H1 (cell line): ENCODE data around the gene SMOC2. TPM values are rescaled to one million over a fixed set of nuclear protein-coding genes. Genes with fewer than 3 reads are reported as not detected.

Source experiments
- CTCF ChIA-PET: fragments of 300-600 bp; sonication (Branson Sonifier 250); formaldehyde crosslinking; loops from one replicate; lab custom pipeline; 2021; ENCODE audit not compliant: partially characterized antibody; lab: Charles Lee
- POLR2A ChIA-PET: fragments of 300-600 bp; sonication (Branson Sonifier 250); formaldehyde crosslinking; loops from one replicate; lab custom pipeline; 2021; ENCODE audit warnings: inconsistent platforms; ENCODE audit not compliant: partially characterized antibody; lab: Charles Lee
- DNase-seq, 2 experiments: peaks; one replicate each; pipeline versions ENCODE4 v3.0.0 to v3.0.0-alpha.2; 2010 to 2022; ENCODE audit warnings: low spot score in 2 of 2, low read depth in 1 of 2, mixed read lengths in 1 of 2
- FAIRE-seq: peaks from 2 replicates; lab custom pipeline; 2011; peaks lifted over from hg19 to GRCh38; lab: Jason Lieb, UNC
- H2AFZ ChIP-seq: 2 replicates; pipeline ENCODE4 v1.8.1; 2012; ENCODE audit warnings: low read length, inconsistent platforms
- H2AK5ac ChIP-seq: 2 replicates; pipeline ENCODE4 v1.6.1; 2013; ENCODE audit warnings: low read depth, low read length
- H2BK120ac ChIP-seq: replicated peaks from 2 replicates; pipeline ENCODE3; 2013; ENCODE audit warnings: low read depth, low read length, inconsistent platforms
- H2BK12ac ChIP-seq: 2 replicates; pipeline ENCODE4 v1.6.1; 2013; ENCODE audit warnings: low read depth, low read length
- H2BK15ac ChIP-seq: 2 replicates; pipeline ENCODE4 v1.6.1; 2013; ENCODE audit warnings: low read length
- H2BK20ac ChIP-seq: 2 replicates; pipeline ENCODE4 v1.6.1; 2013; ENCODE audit warnings: low read length
- H2BK5ac ChIP-seq: 2 replicates; pipeline ENCODE4 v1.6.1; 2013; ENCODE audit warnings: low read depth, low read length
- H3K14ac ChIP-seq: 2 replicates; pipeline ENCODE4 v1.6.1; 2013; ENCODE audit warnings: inconsistent platforms; ENCODE audit not compliant: insufficient read length
- H3K18ac ChIP-seq: 2 replicates; pipeline ENCODE4 v1.6.1; 2013; ENCODE audit warnings: low read length; ENCODE audit errors: extremely low read depth
- H3K23ac ChIP-seq: 2 replicates; pipeline ENCODE4 v1.6.1; 2013; ENCODE audit warnings: inconsistent platforms; ENCODE audit not compliant: insufficient read length
- H3K23me2 ChIP-seq: 2 replicates; pipeline ENCODE4 v1.6.1; 2013; ENCODE audit warnings: low read depth, low read length
- H3K27ac ChIP-seq: 2 replicates; pipeline ENCODE4 v1.6.1; 2011; ENCODE audit warnings: low read depth, low read length, inconsistent platforms
- H3K27me3 ChIP-seq, 4 experiments: replicated peaks in 1 of 4; 1 replicate in 1 of 4; 2 replicates in 3 of 4; pipeline versions ENCODE4 v1.6.1 to v1.8.1; 2011 to 2013; ENCODE audit warnings: low read length in 3 of 4, mild to moderate bottlenecking in 3 of 4, inconsistent platforms in 2 of 4, mixed read lengths in 2 of 4, moderate library complexity in 1 of 4; ENCODE audit not compliant: control insufficient read depth in 3 of 4, insufficient read depth in 3 of 4; ENCODE audit errors: extremely low read depth in 1 of 4
- H3K36me3 ChIP-seq, 4 experiments: 2 replicates each; pipeline versions ENCODE4 v1.6.1 to v1.8.1; 2011 to 2013; ENCODE audit warnings: mild to moderate bottlenecking in 4 of 4, low read length in 3 of 4, moderate library complexity in 2 of 4, control low read depth in 1 of 4, inconsistent platforms in 1 of 4; ENCODE audit not compliant: insufficient read depth in 4 of 4, control insufficient read depth in 2 of 4
- H3K4ac ChIP-seq: replicated peaks from 2 replicates; pipeline ENCODE3; 2013; ENCODE audit warnings: low read length, low read depth, mixed read lengths, inconsistent platforms; ENCODE audit not compliant: insufficient read length
- H3K4me1 ChIP-seq, 4 experiments: replicated peaks in 1 of 4; 1 replicate in 1 of 4; 2 replicates in 3 of 4; pipeline versions ENCODE4 v1.6.1 to v1.8.1; 2011 to 2013; ENCODE audit warnings: low read length in 3 of 4, inconsistent platforms in 2 of 4, mixed read lengths in 1 of 4; ENCODE audit not compliant: insufficient read depth in 4 of 4, control insufficient read depth in 3 of 4
- H3K4me2 ChIP-seq, 2 experiments: 2 replicates each; pipeline versions ENCODE4 v1.6.1 to v1.8.1; 2011 to 2013; ENCODE audit warnings: low read depth in 2 of 2, low read length in 2 of 2, control low read depth in 1 of 2, inconsistent platforms in 1 of 2, mild to moderate bottlenecking in 1 of 2; ENCODE audit not compliant: insufficient read depth in 1 of 2
- H3K4me3 ChIP-seq, 4 experiments: fragments of 200-600, 300-600 bp in 1 of 4; sonication (generic), shearing (Covaris generic), sonication (Bioruptor Twin) in 1 of 4; 2 replicates each; pipeline versions ENCODE4 v1.5.1 to v1.8.1; 2011 to 2016; ENCODE audit warnings: low read length in 4 of 4, low read depth in 3 of 4, control low read depth in 2 of 4, inconsistent platforms in 2 of 4, mild to moderate bottlenecking in 2 of 4, mixed read lengths in 1 of 4, moderate library complexity in 1 of 4; ENCODE audit not compliant: insufficient read depth in 2 of 4; ENCODE audit errors: extremely low read depth in 1 of 4
- H3K56ac ChIP-seq: replicated peaks from 2 replicates; pipeline ENCODE3; 2013; ENCODE audit warnings: low read depth, mild to moderate bottlenecking, mixed read lengths, low read length, inconsistent platforms; ENCODE audit not compliant: insufficient read length
- H3K79me1 ChIP-seq: 2 replicates; pipeline ENCODE4 v1.6.1; 2013; ENCODE audit warnings: low read depth, low read length, control low read depth
- H3K79me2 ChIP-seq, 2 experiments: 2 replicates each; pipeline versions ENCODE4 v1.6.1 to v1.8.1; 2012 to 2013; ENCODE audit warnings: low read length in 2 of 2, mild to moderate bottlenecking in 2 of 2, inconsistent platforms in 1 of 2; ENCODE audit not compliant: insufficient read depth in 2 of 2, control insufficient read depth in 1 of 2
- H3K9ac ChIP-seq, 4 experiments: replicated peaks in 1 of 4; 1 replicate in 1 of 4; 2 replicates in 3 of 4; pipeline versions ENCODE4 v1.6.1 to v1.8.1; 2011 to 2013; ENCODE audit warnings: low read depth in 3 of 4, low read length in 3 of 4, control low read depth in 2 of 4, mild to moderate bottlenecking in 2 of 4, moderate library complexity in 2 of 4, inconsistent platforms in 1 of 4; ENCODE audit errors: extremely low read depth in 1 of 4
- H3K9me3 ChIP-seq, 2 experiments: 2 replicates each; pipeline versions ENCODE4 v1.6.1 to v1.8.1; 2012 to 2013; ENCODE audit warnings: mild to moderate bottlenecking in 2 of 2, moderate library complexity in 2 of 2, control low read depth in 1 of 2, inconsistent platforms in 1 of 2, low read depth in 1 of 2, low read length in 1 of 2, mixed read lengths in 1 of 2; ENCODE audit not compliant: insufficient read depth in 2 of 2
- H4K20me1 ChIP-seq, 2 experiments: replicated peaks in 1 of 2; 2 replicates each; pipeline versions ENCODE3 to v1.8.1; 2011 to 2013; ENCODE audit warnings: inconsistent platforms in 2 of 2, low read length in 2 of 2, mild to moderate bottlenecking in 1 of 2; ENCODE audit not compliant: insufficient read depth in 2 of 2, control insufficient read depth in 1 of 2
- H4K5ac ChIP-seq: 2 replicates; pipeline ENCODE4 v1.6.1; 2013; ENCODE audit warnings: low read length, low read depth, mixed read lengths, inconsistent platforms; ENCODE audit not compliant: insufficient read length
- H4K8ac ChIP-seq: 2 replicates; pipeline ENCODE4 v1.8.0; 2013; ENCODE audit warnings: mild to moderate bottlenecking, moderate library complexity, low read length, inconsistent platforms; ENCODE audit not compliant: insufficient read depth; ENCODE audit errors: extremely low read depth
- H4K91ac ChIP-seq: replicated peaks from 2 replicates; pipeline ENCODE3; 2013; ENCODE audit warnings: low read length, mixed read lengths, inconsistent platforms; ENCODE audit not compliant: insufficient read length
- BACH1 ChIP-seq: IDR thresholded peaks from 2 replicates; pipeline ENCODE4 v1.6.1; 2012; ENCODE audit warnings: low read length, improper control_type of control experiment
- BRCA1 ChIP-seq: IDR thresholded peaks from 2 replicates; pipeline ENCODE4 v1.6.1; 2012; ENCODE audit warnings: low read depth, low read length, improper control_type of control experiment
- CBX5 ChIP-seq: fragments of 300-800, 300-1000 bp; sonication (generic); IDR thresholded peaks from 2 replicates; pipeline ENCODE4 v1.7.1; 2016; ENCODE audit warnings: antibody characterized with exemption, low read length, low read depth
- CREB1 ChIP-seq: IDR thresholded peaks from 2 replicates; pipeline ENCODE4 v1.6.1; 2012; ENCODE audit warnings: inconsistent platforms
- EP300 ChIP-seq, 2 experiments: IDR thresholded peaks; 1 replicate in 1 of 2; 2 replicates in 1 of 2; pipeline ENCODE4 v1.6.1; 2011 to 2012; ENCODE audit warnings: low read depth in 2 of 2, low read length in 2 of 2, mild to moderate bottlenecking in 2 of 2, borderline replicate concordance in 1 of 2, inconsistent platforms in 1 of 2, moderate library complexity in 1 of 2
- JUND ChIP-seq: IDR thresholded peaks from 2 replicates; pipeline ENCODE4 v1.6.1; 2011; ENCODE audit warnings: mild to moderate bottlenecking, improper control_type of control experiment, low read length
- KDM1A ChIP-seq: fragments of 200-600, 300-600 bp; sonication (generic); IDR thresholded peaks from 2 replicates; pipeline ENCODE4 v1.7.1; 2016; ENCODE audit warnings: mild to moderate bottlenecking, low read length, borderline replicate concordance
- PHF8 ChIP-seq: fragments of 200-600 bp; sonication (generic); conservative IDR thresholded peaks from 2 replicates; pipeline ENCODE4 v1.7.1; 2012; ENCODE audit warnings: low read depth, mild to moderate bottlenecking, inconsistent platforms, low read length, moderate library complexity
- SP2 ChIP-seq: IDR thresholded peaks from 2 replicates; pipeline ENCODE4 v1.6.1; 2012; ENCODE audit warnings: mild to moderate bottlenecking, low read length, inconsistent platforms
- TBP ChIP-seq: IDR thresholded peaks from 2 replicates; pipeline ENCODE4 v1.6.1; 2011; ENCODE audit warnings: low read depth, low read length, improper control_type of control experiment
- TEAD4 ChIP-seq: IDR thresholded peaks from 2 replicates; pipeline ENCODE4 v1.6.1; 2012; ENCODE audit warnings: low read depth, low read length, inconsistent platforms, mixed read lengths
- WGBS, 2 experiments: shearing (Covaris generic) in 1 of 2; methylation state at CpG; one replicate each; pipeline versions ENCODE4 v1.1.6 to v1.1.7; 2013 to 2015; ENCODE audit warnings: low lambda C conversion rate in 2 of 2, mixed read lengths in 2 of 2, inconsistent platforms in 1 of 2, low coverage in 1 of 2, missing lambda C conversion rate in 1 of 2; ENCODE audit not compliant: insufficient replicate concordance in 2 of 2, insufficient coverage in 1 of 2, insufficient read length in 1 of 2; ENCODE audit errors: extremely low coverage in 1 of 2, missing lambda C conversion rate in 1 of 2; 5-methylcytosine and 5-hydroxymethylcytosine counted together
- polyA plus RNA-seq, 7 experiments: library from polyadenylated mRNA; depleted of rRNA in 3 of 7; stranded (reverse) in 5 of 7; unstranded in 2 of 7; fragments of >200 nt in 5 of 7; fragments of 200-250 nt in 2 of 7; gene quantifications; 1 replicate in 5 of 7; 2 replicates in 1 of 7; 4 replicates in 1 of 7; pipeline versions ENCODE4 v1.2.1 to v1.2.3, GENCODE V29; 2011 to 2013; ENCODE audit warnings: missing spikeins in 2 of 7, mixed read lengths in 2 of 7
- total RNA-seq: library from RNA; stranded (reverse); fragmentation: NEBNext Ultra II Directional; extraction: Animal tissue kit (Norgen Biotek cat#: 25700); gene quantifications from 2 replicates; pipeline ENCODE4 v1.2.1, GENCODE V29; 2021
- TF ChIP-seq, protein P1 (sequence below): IDR thresholded peaks from 2 replicates; pipeline ENCODE4 v1.6.1; 2011; ENCODE audit warnings: low read depth, mild to moderate bottlenecking, low read length; ENCODE audit not compliant: insufficient read depth

The SMOC2 gene
- total and polyA plus RNA-seq, 2 of the 8 experiments (the other 6 are each of a cell fraction or from before 2014, with no cell fraction given): 7.7 to 8.5 TPM

GRCh38 chr6:168418711-168419121 lies 22.3 kb upstream of the SMOC2 start:
- H4K8ac ChIP-seq: no peak overlapping the region
- H3K4ac ChIP-seq: no peak overlapping the region
- CTCF ChIA-PET: interaction anchor here (0.6 to 1.9 kb wide), 4 partner anchors 11 to 1465 kb away, joined by 3 to 7 read pairs (median 4); no protein-coding TSS in a partner anchor
- H3K9me3 ChIP-seq: no peaks in the 10 kb centered on the region
- no peak overlapping the region for H2BK15ac ChIP-seq
- H2AK5ac ChIP-seq: no peak overlapping the region
- H4K5ac ChIP-seq: no peak overlapping the region
- no peak overlapping the region for H2AFZ ChIP-seq
- H3K14ac ChIP-seq: no peak overlapping the region
- H3K56ac ChIP-seq: no peak overlapping the region
- H4K91ac ChIP-seq: no peak overlapping the region
- no peak overlapping the region for H3K27ac ChIP-seq
- no peak overlapping the region for H2BK5ac ChIP-seq
- FAIRE-seq (no peak), DNase-seq (peak in 1 of 2 experiments; percentile 33)
- no peak overlapping the region for H2BK12ac ChIP-seq
- H3K36me3 ChIP-seq: no peaks in the 10 kb centered on the region
- H3K9ac ChIP-seq: no peak overlapping the region
- no peaks in the 10 kb centered on the region for H3K79me1 ChIP-seq
- no peaks in the 10 kb centered on the region for H3K79me2 ChIP-seq
- no peaks in the 10 kb centered on the region; a peak in 1 of 7 replicates for H3K27me3 ChIP-seq
- H3K18ac ChIP-seq: 0 out of 2 replicates have a peak overlapping the region, but pooled peaks have one; percentile 15
- peaks cover 0 to 6% (median 1%) of the 10 kb centered on the region in 4 experiments; a peak in 4 of 7 replicates for H3K4me1 ChIP-seq
- H3K4me2 ChIP-seq: no peak overlapping the region
- no peaks in the 10 kb centered on the region for H3K23me2 ChIP-seq
- H4K20me1 ChIP-seq: no peaks in the 10 kb centered on the region
- no peak overlapping the region for H3K4me3 ChIP-seq
- H2BK120ac ChIP-seq: no peak overlapping the region
- H2BK20ac ChIP-seq: no peak overlapping the region
- no peak overlapping the region for H3K23ac ChIP-seq
- POLR2A ChIA-PET: interaction anchor here (0.8 kb wide), 1 partner anchor 10 kb away, joined by 3 read pairs; no protein-coding TSS in a partner anchor
- WGBS, 2 experiments: 90% methylated on average over 7 of the region's 7 CpGs; no CpG with 5 or more reads in 1 of the 2 experiments
- TF ChIP-seq KDM1A: no peak
- TF ChIP-seq BACH1: no peak
- no peak for TF ChIP-seq CREB1
- TF ChIP-seq EP300 (IDR thresholded peaks at IDR 0.05; ENCODE audit: borderline replicate concordance in 1 of 2, low read depth in 2 of 2, low read length in 2 of 2): no peak
- no peak for TF ChIP-seq JUND
- no peak for TF ChIP-seq TBP
- TF ChIP-seq PHF8: no peak
- no peak for TF ChIP-seq TEAD4
- TF ChIP-seq SP2: no peak
- no peak for TF ChIP-seq CBX5
- TF ChIP-seq BRCA1: no peak
- TF ChIP-seq, protein P1, sequence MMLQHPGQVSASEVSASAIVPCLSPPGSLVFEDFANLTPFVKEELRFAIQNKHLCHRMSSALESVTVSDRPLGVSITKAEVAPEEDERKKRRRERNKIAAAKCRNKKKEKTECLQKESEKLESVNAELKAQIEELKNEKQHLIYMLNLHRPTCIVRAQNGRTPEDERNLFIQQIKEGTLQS: no peak
